ENCODE data around the gene TASOR2.

The TASOR2 gene

GRCh38 chr10:5640501-5640900, 44.1 kb upstream of the TASOR2 start:
- DNase-seq (ENCODE audit: low spot score): no peak
- Histone ChIP-seq H3K9me3 (ENCODE audit: severe bottlenecking) (no peaks in the 10 kb centered on the region), H3K27me3 (ENCODE audit: insufficient read depth, poor library complexity, severe bottlenecking) (no peaks in the 10 kb centered on the region), H3K36me3 (ENCODE audit: low read depth) (peaks cover 16% of the 10 kb centered on the region; the same call in 1 of the 2 replicates), H3K27ac (ENCODE audit: poor library complexity, severe bottlenecking) (no peak overlapping the region), H3K4me1 (ENCODE audit: insufficient read depth, poor library complexity, severe bottlenecking) (no peaks in the 10 kb centered on the region), H3K4me3 (ENCODE audit: severe bottlenecking) (no peak overlapping the region)
- no peak for TF ChIP-seq CTCF (IDR thresholded peaks at IDR 0.05; ENCODE audit: poor library complexity, severe bottlenecking)
- no peak for ATAC-seq (ENCODE audit: low read depth)

GRCh38 chr10:5641501-5641900, 43.1 kb upstream of the TASOR2 start:
- H3K27me3 ChIP-seq (ENCODE audit: insufficient read depth, poor library complexity, severe bottlenecking): no peaks in the 10 kb centered on the region
- H3K4me1 ChIP-seq (ENCODE audit: insufficient read depth, poor library complexity, severe bottlenecking): no peaks in the 10 kb centered on the region
- no peak overlapping the region for H3K4me3 ChIP-seq (ENCODE audit: severe bottlenecking)
- H3K36me3 ChIP-seq (ENCODE audit: low read depth): peaks cover 16% of the 10 kb centered on the region; the same call in 1 of the 2 replicates
- no peak for ATAC-seq (ENCODE audit: low read depth)
- TF ChIP-seq CTCF (IDR thresholded peaks at IDR 0.05; ENCODE audit: poor library complexity, severe bottlenecking): no peak
- DNase-seq (ENCODE audit: low spot score): no peak
- no peak overlapping the region for H3K27ac ChIP-seq (ENCODE audit: poor library complexity, severe bottlenecking)
- no peaks in the 10 kb centered on the region for H3K9me3 ChIP-seq (ENCODE audit: severe bottlenecking)

- DNase-seq (ENCODE audit: low spot score) (no peak), ATAC-seq (ENCODE audit: low read depth) (no peak)
- Histone ChIP-seq H3K27me3 (ENCODE audit: insufficient read depth, poor library complexity, severe bottlenecking) (no peaks in the 10 kb centered on the region), H3K9me3 (ENCODE audit: severe bottlenecking) (no peaks in the 10 kb centered on the region), H3K4me3 (ENCODE audit: severe bottlenecking) (no peak overlapping the region), H3K36me3 (ENCODE audit: low read depth) (peaks cover 24% of the 10 kb centered on the region; the same call in 1 of the 2 replicates), H3K27ac (ENCODE audit: poor library complexity, severe bottlenecking) (no peak overlapping the region), H3K4me1 (ENCODE audit: insufficient read depth, poor library complexity, severe bottlenecking) (no peaks in the 10 kb centered on the region)
- no peak for TF ChIP-seq CTCF (IDR thresholded peaks at IDR 0.05; ENCODE audit: poor library complexity, severe bottlenecking)
Measured at GRCh38 chr10:5643346-5644067, 41.1 kb upstream of the TASOR2 start.

GRCh38 chr10:5644930-5645329, 39.7 kb upstream of the TASOR2 start:
- DNase-seq (ENCODE audit: low spot score): no peak
- no peaks in the 10 kb centered on the region for H3K27me3 ChIP-seq (ENCODE audit: insufficient read depth, poor library complexity, severe bottlenecking)
- H3K27ac ChIP-seq (ENCODE audit: poor library complexity, severe bottlenecking): no peak overlapping the region
- ATAC-seq (ENCODE audit: low read depth): no peak
- H3K36me3 ChIP-seq (ENCODE audit: low read depth): peaks cover 26% of the 10 kb centered on the region; the same call in 1 of the 2 replicates
- no peaks in the 10 kb centered on the region for H3K4me1 ChIP-seq (ENCODE audit: insufficient read depth, poor library complexity, severe bottlenecking)
- no peaks in the 10 kb centered on the region for H3K9me3 ChIP-seq (ENCODE audit: severe bottlenecking)
- no peak for TF ChIP-seq CTCF (IDR thresholded peaks at IDR 0.05; ENCODE audit: poor library complexity, severe bottlenecking)
- no peak overlapping the region for H3K4me3 ChIP-seq (ENCODE audit: severe bottlenecking)

- DNase-seq (ENCODE audit: low spot score): no peak
- Histone ChIP-seq H3K4me1 (ENCODE audit: insufficient read depth, poor library complexity, severe bottlenecking) (no peaks in the 10 kb centered on the region), H3K27ac (ENCODE audit: poor library complexity, severe bottlenecking) (no peak overlapping the region), H3K27me3 (ENCODE audit: insufficient read depth, poor library complexity, severe bottlenecking) (no peaks in the 10 kb centered on the region), H3K36me3 (ENCODE audit: low read depth) (peaks cover 22% of the 10 kb centered on the region; the same call in 1 of the 2 replicates), H3K9me3 (ENCODE audit: severe bottlenecking) (no peaks in the 10 kb centered on the region), H3K4me3 (ENCODE audit: severe bottlenecking) (no peak overlapping the region)
- TF ChIP-seq CTCF (IDR thresholded peaks at IDR 0.05; ENCODE audit: poor library complexity, severe bottlenecking): no peak
- no peak for ATAC-seq (ENCODE audit: low read depth)
Measured at GRCh38 chr10:5645375-5645774, 39.3 kb upstream of the TASOR2 start.

All from RWPE2 (cell line).